ENCODE measurements around the gene ALDH5A1.
"Not testable (repeated sequence)": the region's sequence is repeated elsewhere in the genome, so short reads cannot be mapped to it uniquely, and the experiment has no call there.

The ALDH5A1 gene

DNA sequence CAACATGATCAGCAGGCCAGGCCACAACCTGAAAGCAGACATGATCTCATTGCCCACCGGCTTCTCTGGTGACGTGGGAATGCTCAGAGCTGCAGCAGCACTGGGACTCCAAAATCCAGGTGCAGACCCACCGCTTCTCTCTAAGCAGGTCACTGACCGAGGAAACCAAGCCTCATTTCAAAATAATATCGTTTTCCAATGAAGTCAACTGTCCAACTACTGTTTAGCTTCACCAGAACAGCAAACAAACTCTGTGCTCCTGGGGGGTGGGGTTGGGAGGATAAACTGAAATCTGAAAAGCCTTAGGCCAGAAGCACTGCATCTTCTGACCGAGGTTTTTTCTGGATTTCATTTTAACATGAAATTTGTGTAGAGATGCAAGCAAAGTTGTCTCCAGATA, 5.3 kb upstream of the ALDH5A1 start, which contains the start of gene GPLD1:
GPLD1 (minus strand) TSS at position 109 of the 400 bp plus-strand sequence; CDS start at position 42, 67 bp downstream.
- no peak for DNase-seq

DNA sequence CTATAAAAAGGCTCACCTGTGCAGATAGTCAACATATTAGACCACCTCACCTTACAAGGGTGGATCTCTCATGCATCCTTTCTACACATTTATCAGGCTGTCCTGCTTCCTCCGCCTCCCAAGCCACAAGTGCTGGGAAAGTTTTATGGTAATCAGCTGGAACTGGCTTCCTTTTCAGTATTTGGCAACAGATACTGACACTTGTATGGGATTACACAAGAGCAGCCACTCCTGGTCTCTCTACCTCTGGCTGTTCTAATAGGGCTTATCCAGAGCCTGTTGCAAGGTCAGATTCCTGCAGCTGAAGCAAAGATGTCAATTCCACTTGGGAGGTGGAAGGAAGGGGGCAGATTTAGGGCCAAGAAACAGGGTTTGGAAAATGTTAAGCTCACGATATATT, 4.9 kb upstream of the ALDH5A1 start:
- DNase-seq = no peak

DNA sequence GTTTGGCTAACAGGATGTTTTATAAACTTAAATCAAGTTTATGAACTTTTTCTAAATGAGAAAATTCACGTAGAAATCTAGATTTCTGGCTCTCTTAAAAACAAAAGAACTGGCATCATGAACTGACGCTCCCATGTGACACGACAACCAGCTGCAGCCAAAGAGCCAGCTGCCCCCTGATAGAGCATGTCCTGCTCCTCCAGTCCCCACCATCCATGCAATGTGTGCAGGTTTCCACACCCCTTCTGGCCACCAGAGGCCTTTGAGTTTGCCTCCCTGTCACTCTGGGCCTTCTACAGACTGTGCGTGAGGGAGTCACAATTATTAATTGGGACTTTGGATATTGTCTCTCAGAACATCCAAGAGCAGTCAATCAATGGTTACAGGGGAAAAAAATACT, 3.8 kb upstream of the ALDH5A1 start:
- no peak for DNase-seq

DNA sequence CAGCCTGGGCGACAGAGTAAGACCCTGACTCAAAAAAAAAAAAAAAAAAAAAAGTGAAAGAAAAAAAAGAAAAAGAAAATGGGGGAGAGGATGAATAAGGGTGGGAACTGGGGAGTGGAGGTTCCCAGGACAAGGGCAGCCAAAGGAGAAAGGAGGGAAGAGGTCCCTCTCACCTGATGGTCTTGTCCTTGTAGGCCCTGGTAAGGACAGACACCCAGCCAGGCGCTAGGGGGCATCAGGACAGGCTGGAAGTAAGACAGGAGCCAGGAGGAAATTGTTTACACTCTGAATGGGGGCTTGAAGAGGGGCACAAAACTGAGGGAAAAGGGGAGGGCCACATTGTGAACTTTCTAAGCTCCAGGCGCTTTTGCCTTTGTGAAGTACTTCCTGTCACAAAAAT, 2.3 kb upstream of the ALDH5A1 start:
- peak; percentile 4 to 23 for DNase-seq

DNA sequence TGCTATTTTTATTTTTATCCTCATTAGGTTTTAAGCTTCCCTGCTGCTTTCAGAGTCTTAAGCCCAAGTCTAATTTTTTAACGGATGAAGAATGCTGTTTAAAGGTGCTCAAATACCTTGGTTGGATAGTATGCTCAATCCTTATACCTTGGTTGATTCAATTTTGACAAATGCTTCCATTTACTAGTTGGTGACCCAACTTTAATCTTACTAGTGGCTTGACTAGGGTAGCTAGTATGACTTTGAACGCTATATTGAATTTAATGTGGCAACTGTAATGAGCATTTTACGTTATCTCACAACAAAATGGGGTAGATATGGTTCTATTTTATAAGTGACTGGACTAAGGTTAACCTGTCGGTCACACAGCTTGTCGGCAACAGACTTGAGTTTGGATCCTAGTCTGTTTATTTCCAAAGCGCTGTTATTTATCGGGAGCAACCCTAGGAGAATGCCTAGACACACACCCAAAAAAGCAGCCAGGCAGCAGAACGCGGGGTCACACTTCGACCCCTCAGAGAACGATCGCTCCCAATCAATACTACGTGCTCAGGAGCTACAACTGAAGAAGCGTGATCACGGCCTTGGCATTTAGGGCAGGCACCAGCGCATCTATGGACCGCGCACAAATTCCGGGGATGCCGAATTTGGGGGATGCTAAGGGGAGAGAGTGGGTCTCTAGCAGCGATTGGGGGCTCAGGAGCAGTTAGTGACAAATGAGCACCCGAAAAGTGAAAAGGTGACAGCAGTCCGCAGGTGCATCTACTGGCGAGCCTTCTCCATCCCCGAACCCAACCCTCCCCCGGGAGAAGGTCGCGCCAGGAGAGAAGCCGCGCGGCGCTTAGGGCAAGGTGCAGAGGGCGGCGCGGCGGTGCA, 586 bp upstream of the ALDH5A1 start:
- peak in 1 of 2 experiments; percentile 54 for DNase-seq

DNA sequence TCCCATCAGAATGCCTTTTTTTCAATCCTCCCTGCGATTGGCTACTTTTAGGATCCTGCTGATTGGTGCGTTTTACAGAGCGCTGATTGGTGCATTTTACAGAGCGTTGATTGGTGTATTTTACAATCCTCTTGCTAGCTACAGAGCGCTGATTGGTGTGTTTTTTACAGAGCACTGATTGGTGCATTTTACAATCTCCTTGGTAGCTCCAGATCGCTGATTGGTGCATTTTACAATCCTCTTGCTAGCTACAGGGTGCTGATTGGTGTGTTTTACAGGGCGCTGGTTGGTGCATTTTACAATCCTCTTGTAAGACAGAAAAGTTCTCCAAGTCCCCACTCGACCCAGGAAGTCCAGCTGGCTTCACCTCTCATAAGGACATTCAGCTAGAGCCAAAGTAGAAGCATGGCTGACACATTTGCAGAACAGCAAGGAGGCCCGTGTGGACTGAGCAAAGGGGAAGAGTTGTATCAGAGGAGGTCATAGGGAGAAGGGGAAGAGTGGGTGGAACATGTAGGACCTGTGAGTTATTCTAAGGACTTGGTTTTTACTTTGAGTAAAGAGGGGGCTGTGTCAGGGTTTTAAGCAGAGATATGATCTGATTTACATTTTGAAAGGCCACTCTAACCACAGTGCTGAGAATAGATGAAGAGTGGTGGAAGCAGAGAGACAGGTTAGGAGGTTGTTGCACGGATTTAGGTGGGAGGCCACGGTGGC, 2.6 kb downstream of the ALDH5A1 start:
- DNase-seq = no peak

DNA sequence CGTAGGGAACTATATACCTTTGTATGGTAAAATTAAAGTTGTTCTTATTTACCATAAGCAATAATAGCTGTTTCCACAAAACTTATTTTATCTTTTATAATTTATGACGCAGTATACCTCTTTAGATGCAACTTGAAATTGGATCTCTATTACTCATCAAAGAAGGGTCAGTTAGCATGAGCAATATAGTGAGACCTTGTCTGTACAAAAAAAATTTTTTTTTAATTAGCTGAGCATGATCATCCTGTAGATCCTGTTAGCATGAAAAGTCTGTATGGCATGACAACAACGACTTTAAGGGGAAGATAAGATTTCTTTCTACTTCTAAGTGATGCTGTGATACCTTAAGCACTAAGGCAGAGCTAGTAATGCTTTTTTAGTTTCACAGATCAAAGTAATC, 5.9 kb downstream of the ALDH5A1 start:
- DNase-seq = no peak

DNA sequence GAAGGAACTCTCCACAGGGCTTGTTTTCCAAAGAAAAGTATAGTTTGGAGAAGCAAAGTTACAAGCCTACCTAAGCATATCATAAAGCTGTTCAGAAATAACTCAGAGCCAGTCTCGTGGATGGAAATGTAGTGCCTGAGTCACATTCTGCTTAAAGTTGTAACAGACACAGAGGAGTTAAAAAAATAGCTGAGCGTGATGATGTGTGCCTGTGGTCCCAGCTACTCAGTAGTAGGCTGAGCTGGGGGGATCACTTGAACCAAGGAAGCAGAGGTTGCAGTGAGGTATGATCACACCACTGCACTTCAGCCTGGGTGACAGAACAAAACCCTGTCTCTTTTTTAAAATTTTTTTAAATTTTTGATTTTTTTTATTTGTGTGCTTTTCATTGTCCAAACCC, 6.6 kb downstream of the ALDH5A1 start:
- DNase-seq = no peak

DNA sequence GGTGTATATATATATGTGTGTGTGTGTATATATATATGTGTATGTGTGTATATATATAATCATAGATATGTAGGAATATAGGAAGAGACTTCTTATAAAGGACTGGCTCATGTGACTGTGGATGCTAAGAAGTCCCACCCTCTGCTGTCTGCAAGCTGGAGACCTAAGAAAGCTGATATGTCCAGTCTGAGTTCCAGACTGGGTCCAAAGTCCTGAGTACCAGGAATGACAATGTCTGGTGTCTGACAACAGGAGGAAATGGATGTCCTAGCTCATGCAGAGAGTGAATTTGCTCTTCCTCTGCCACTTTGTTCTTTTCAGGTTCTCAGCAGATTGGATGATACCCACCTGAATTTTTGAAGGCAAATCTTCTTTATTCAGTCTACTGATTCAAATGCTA, 7.1 kb downstream of the ALDH5A1 start:
- no peak for DNase-seq

DNA sequence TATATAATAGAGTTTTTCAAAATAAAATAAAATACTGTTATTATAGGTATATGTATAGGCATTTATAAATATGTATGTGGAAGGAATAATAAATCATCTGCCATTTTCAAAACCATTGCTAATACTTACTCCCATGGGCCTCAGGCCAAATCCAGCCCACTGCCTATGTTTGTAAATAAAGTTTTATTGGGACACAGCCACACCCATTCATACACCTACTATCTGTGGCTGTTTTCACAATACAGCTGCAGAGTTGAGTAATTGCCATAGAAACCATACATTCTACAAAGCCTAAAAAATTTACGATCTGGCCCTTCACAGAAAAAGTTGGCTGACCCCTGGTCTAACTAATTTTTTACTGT, 9.5 kb downstream of the ALDH5A1 start:
- no peak for DNase-seq

DNA sequence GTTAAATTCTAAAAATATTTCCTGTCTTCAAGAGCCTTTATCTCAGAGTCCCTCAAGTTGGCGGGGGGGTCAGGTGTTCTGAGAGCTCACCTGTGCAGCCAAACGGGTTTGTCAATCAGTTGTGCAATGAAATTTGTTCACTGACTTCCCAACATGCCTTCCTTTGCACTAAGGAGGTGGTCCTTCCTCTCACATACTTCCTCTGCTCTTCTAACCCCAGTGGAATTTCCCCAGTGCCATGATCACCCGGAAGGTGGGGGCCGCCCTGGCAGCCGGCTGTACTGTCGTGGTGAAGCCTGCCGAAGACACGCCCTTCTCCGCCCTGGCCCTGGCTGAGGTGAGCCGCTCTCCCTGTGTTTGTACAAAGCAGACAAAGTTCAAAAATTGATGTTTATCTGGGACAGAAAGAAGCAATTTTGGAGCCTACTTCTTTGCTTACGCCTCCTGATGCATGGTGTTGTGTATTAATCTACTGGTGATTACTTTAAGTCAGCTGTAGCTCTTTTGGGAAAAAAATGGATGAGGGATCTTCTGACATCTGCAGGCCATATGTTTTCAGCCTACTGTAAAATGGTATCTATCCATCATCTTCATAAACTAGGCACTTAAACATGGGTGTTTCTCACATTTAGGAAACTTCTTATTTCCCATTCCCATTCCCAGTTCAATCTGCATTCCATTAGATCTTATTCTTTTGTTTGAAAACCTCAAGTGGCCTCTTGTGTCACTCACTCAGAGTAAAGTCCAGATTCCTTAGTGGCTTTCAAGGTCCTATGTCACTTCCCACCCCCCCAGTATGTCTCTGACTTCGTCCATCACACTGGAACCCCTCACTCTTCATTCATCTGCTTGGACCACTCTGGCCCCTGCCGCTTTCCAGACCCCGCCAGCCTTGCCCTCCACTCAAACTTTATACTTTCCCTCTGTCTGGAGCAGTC, 10.1 kb downstream of the ALDH5A1 start:
- no peak for DNase-seq

DNA sequence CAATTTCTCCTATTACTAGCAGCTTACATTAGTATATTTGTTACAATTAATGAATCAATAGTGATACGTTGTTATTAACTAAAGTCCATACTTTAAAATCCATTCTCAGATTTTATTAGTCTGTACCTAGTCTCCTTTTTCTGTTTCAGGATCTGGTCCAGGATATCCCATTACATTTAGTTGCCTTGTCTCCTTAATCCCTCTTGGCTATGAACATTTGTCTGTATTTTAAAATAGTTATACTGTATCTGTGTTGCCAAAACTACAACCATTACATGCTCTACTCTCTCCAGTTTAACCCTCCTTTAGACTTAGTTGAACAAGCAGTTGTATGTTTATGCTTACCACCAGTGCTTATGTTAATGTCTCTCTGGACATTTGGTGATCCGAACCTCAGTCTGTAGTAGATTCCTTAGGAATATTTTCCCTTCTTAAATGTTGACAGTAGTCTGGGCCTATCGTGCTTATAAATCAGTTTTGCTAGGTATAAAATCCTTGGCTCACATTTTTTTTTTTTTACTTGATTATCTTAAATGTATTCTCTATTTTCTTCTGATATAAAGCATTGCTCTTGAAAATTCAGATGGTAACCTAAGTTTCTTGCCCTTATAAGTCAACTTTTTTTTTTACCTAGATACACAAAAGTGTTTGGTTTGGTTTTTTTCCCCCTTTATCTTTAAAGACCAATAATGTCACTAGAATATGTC, 12.2 kb downstream of the ALDH5A1 start:
- no peak for DNase-seq

DNA sequence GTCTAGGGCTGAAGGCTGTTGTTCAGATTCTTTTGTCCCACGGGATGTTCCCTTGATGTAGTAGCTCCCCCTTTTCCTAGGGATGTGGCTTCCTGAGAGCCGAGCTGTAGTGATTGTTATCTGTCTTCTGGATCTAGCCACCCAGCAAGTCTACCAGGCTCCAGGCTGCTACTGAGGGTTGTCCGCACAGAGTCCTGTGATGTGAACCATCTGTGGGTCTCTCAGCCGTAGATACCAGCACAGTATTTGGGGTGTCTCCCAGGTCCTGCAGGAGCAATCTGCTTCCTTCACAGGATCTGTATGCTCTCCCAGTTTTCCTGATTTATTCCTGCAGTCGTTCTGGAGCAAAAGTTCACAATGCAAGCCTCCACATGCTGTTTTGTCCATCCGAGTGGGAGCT, 17.2 kb downstream of the ALDH5A1 start:
- DNase-seq = not testable (repeated sequence)

DNA sequence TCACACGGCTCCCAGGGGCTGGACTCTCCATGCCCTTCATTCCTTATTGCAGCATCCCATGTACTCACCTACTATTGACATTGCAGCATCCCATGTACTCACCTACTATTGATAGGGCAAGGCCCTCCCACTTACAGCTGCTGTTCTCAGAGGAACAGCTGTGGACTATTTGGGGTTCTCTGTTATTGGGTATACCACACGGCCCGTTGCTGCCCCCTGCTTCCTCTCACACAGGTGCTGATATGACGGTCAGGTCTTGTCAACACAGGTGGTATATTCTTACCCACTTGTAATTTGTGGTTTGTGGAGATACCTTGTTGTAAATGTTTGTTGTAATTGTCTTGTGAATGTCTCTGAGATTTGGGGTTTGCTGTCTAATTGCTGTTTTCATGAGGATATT, 18.8 kb downstream of the ALDH5A1 start:
- no peak for DNase-seq

DNA sequence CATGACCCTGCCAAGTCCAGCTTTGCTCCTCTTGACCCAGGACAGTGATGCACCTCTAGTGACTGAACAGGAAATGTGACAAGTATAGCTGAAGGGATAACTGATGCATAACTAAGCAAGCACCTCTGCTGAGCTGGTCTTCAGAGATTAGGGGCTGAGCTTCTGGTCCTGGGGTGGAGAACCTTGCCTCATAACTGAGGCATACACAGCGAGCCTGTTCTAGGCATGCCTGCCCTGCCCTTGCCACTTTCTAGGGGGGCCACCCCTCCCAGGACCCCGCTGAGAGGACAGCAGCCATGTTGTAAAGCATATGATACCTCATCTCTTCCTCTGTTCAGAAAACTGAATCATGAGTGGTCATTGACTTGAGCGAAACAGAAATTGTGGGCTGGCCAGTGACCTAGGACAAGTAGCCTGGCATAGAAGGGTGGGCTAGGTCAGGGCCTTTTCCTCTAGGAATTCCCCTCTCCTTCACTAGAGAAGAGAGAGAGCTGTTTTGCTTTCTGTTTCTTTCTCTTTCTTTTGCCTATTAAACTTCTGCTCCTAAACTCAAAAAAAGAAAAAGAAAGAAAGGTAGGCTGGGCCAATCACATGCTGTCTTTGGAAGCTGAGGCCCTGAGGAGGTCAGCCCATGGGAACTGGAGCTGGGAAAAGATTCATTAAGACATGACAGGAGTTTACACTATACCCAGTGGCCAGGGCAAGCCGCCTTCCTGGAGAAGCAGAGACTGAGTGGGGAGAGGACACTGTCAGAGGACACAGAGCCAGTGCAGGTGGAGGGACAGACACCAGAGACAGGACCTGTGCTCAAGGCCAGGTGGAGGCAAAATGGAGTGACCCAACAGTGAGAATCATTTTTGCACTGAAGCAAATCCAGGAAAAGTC, 23.1 kb downstream of the ALDH5A1 start:
- DNase-seq = no peak

DNA sequence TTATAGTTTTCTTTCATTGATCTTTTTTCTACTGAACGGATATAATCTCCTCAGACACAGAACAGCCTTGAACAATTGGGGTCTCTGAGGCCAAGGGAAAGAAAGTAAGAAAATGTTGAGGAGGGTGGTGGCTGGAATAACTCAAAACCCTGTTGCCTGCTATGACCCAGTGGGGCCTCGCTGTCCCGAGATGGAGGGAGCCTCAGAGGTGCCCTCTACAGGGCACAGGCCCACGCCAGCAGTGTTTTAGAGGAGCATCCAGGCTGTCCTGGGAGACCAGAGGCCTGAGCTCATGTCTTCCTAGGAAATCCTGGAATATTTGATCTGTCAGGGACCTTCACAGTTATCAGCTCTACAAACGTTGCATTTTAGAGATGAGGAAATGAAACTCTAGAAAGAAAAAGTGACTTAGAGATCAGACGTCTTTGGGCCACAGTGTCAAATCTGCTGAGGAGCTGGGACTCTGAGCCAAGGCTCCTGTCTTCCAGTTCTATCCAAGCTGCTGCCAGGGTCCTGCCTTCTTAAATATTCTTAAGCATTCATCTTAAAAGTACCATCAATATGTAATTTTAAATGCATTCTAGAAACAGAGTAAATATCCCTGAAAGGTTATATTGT, 26.3 kb downstream of the ALDH5A1 start:
- DNase-seq = peak; percentile 12 to 48

DNA sequence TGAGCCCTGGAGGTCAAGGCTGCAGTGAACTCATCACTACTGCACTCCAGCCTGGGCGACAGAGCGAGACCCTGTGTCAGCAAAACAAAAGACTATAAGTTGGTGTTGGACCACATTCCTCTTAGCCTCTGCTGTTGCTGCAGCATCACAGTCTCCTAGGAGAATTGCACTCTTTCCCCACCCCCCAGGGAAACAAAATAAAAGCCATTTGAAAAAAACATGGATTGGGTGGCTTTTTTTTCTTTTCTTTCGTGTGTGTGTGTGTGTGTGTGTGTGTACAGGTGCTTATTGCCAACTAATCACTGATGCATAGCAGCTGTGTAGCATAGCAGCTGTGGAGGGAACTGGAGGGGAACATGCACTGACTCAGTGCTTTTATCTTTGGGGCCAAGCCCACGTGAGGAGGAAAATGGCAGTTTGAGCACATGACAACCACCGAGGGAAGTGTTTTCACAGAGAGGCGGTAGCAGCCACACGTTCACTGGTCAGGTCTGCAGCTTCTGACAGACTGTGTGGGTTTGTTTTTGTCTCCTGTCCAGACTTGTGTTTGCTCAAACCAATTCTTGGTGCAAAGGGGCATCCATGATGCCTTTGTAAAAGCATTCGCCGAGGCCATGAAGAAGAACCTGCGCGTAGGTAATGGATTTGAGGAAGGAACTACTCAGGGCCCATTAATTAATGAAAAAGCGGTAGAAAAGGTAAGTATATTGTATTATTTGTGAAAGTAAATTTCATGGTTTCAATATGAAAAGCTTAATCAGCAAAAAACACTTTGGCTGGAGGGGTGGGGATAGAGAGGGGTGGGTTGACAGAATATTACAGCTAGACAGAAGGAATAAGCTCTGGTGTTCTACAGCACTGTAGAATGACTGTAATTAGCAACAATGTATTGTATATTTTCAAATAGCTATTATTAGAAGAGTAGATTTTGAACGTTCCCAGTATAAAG, 27.7 kb downstream of the ALDH5A1 start:
- DNase-seq = peak; percentile 36 to 55

DNA sequence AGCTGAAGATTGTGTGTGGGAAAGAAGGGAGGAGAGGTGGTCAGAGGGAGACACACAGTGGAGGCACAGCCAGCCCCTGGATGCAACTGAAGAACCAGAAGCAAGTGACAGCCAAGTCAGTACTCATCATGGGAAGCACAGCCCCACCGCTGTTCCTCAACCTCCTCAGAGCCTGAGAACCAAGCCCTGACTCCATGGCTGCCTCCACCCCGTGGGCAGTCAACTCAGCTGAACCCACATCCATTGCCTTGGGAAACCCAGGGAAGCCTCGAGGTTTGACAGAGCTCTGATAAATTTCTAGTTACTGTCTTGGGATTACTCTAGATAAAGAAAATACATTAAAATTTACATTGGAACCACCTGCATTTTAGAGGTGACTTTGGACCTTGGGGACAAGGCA, 29.6 kb downstream of the ALDH5A1 start:
- DNase-seq = no peak

DNA sequence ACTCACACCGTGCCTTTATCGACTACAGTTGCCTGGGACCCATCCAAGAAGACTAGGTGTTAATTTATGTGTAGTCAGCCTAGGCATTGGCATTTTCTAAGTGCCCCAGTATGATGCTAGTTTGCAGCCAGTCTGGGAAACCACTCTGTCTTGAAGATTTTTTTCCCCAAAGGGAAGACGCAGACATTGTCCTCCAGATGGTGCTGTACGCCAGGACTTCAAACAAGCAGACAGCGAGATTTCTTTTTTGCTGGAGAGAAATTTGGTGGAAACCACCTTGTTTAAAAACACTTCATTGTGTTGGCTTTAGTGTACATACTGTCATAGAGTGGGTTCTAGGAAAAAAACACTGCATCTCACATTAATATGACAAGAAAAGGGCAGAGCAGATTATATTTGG, 30.0 kb downstream of the ALDH5A1 start:
- DNase-seq = peak; percentile 21 to 43

DNA sequence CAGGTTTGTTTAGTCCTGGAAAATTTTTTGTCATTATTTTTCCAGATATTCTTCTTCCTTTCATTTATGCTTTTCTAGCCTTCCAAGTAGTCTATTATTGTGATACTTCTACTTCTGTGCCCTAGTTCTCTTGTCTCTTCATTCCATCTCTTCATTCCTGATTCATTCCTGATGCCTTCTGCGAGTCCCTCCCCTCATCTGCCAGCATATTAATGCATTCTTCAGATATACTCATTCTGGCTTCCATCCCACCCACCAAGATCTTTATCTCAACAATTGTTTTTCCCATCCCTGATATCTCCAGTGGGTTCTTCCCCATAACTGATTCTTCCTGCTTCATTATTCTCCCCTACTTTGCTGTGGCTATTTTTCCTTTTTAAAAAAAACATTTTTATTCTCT, 35.2 kb downstream of the ALDH5A1 start:
- DNase-seq = no peak
